Measurements from ENCODE around the gene MICU2. TPM values are rescaled to one million over a fixed set of nuclear protein-coding genes. Genes with fewer than 3 reads are reported as not detected.
A peak's percentile ranks its signal among the peaks of the same experiment; 100 is the strongest.

Gene MICU2
- total RNA-seq, 1 donor from 2014 or later, result 104 TPM

DNA sequence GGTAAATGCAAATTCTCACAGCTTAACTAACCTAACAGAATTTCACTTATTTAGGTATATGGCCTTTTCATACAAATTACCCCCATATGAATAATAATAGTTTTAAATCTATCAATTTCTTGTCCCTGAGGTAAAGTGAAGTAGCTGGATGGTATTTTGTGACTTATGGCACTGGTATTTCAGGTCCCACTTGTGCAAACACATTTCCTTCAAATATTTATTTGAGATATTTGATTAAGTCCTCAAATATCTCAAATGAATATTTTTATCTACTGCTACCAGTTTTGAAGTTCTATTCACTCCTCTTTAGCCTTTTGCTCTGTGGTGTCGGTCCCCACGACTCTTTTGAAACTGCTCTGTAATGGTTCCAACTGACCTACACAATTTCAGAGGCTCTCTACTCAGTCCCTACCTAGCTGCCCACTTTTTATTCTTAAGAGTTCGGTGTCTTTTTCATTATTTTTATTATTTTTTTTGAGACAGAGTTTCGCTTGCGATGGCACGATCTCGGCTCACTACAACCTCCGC is 85.3 kb downstream of the MICU2 start:
- H3K36me3 ChIP-seq (ENCODE audit: control insufficient read depth, insufficient read depth, low read length), result no peaks in the 10 kb centered on the region

DNA sequence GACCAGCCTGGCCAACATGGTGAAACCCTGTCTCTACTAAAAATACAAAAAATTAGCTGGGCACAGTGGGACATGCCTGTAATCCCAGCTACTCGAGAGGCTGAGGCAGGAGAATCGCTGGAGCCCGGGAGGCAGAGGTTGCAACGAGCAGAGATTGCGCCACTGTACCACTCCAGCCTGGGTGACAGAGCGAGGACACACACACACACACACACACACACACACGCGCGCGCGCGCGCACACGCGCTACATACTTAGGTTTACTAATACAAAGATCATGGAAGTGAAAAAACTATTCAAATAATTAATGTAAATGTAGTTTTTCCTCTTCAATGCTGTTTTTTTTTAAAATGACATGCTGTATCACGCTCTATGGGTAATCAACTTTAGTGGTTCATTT is 86.4 kb downstream of the MICU2 start:
- no peaks in the 10 kb centered on the region for H3K36me3 ChIP-seq (ENCODE audit: control insufficient read depth, insufficient read depth, low read length)
- TF ChIP-seq, protein P1, sequence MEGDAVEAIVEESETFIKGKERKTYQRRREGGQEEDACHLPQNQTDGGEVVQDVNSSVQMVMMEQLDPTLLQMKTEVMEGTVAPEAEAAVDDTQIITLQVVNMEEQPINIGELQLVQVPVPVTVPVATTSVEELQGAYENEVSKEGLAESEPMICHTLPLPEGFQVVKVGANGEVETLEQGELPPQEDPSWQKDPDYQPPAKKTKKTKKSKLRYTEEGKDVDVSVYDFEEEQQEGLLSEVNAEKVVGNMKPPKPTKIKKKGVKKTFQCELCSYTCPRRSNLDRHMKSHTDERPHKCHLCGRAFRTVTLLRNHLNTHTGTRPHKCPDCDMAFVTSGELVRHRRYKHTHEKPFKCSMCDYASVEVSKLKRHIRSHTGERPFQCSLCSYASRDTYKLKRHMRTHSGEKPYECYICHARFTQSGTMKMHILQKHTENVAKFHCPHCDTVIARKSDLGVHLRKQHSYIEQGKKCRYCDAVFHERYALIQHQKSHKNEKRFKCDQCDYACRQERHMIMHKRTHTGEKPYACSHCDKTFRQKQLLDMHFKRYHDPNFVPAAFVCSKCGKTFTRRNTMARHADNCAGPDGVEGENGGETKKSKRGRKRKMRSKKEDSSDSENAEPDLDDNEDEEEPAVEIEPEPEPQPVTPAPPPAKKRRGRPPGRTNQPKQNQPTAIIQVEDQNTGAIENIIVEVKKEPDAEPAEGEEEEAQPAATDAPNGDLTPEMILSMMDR (IDR thresholded peaks at IDR 0.05; ENCODE audit: insufficient read depth, low read length, poor library complexity, severe bottlenecking), result no peak
- H3K4me3 ChIP-seq (ENCODE audit: low read depth, low read length), result no peak overlapping the region
- DNase-seq (ENCODE audit: low read depth), result no peak
- no peaks in the 10 kb centered on the region for H3K27me3 ChIP-seq (ENCODE audit: control insufficient read depth, insufficient read depth, low read length)

More for the DNA sequence above, 85.3 kb downstream of the MICU2 start:
- Histone ChIP-seq H3K27me3 (ENCODE audit: control insufficient read depth, insufficient read depth, low read length) (no peaks in the 10 kb centered on the region), H3K4me3 (ENCODE audit: low read depth, low read length) (no peak overlapping the region)
- DNase-seq (ENCODE audit: low read depth), result no peak
- TF ChIP-seq, protein P1 (IDR thresholded peaks at IDR 0.05; ENCODE audit: insufficient read depth, low read length, poor library complexity, severe bottlenecking), result no peak

DNA sequence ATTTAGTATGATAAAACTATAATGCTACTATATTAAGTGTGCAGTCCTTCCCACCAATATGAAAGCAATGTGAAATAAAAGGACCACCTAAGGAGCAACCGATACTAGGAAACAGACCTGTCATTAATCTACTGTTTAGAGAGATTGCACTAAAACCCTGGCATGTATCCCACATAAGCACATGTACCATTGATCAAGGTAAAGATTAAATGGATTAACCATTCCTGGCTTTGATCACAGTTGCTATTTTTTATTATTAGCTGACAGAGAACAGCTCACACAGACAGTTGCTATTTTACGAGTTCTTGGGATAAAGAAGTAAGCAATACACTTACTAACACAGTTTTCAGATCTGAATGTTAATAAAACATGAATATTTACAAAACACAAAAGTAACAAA is 87.2 kb downstream of the MICU2 start:
- DNase-seq (ENCODE audit: low read depth), result no peak
- H3K4me3 ChIP-seq (ENCODE audit: low read depth, low read length), result no peak overlapping the region
- no peaks in the 10 kb centered on the region for H3K27me3 ChIP-seq (ENCODE audit: control insufficient read depth, insufficient read depth, low read length)
- TF ChIP-seq, protein P1 (IDR thresholded peaks at IDR 0.05; ENCODE audit: insufficient read depth, low read length, poor library complexity, severe bottlenecking), result no peak
- H3K36me3 ChIP-seq (ENCODE audit: control insufficient read depth, insufficient read depth, low read length), result no peaks in the 10 kb centered on the region

DNA sequence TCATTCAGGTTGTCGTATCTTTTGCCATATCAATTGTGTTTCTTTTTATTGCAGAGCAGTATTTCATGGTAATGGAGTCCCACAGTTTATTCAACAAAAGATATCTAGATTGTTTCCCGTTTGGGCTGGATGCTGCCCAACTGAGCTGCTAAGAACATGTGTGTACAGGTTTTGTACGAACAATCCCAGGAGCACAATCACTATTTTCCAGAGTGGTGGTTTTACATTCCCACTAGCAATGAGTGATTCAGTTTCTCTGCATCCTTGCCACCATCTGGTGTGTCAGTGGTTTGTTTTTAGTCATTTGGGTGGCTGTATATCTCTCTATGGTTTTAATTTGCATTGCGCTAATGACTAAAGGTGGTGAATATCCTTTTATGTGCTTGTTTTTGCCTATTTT is 92.1 kb downstream of the MICU2 start:
- Histone ChIP-seq H3K27me3 (ENCODE audit: control insufficient read depth, insufficient read depth, low read length) (no peaks in the 10 kb centered on the region), H3K4me3 (ENCODE audit: low read depth, low read length) (no peak overlapping the region), H3K36me3 (ENCODE audit: control insufficient read depth, insufficient read depth, low read length) (no peaks in the 10 kb centered on the region)
- DNase-seq (ENCODE audit: low read depth), result no peak
- TF ChIP-seq, protein P1 (IDR thresholded peaks at IDR 0.05; ENCODE audit: insufficient read depth, low read length, poor library complexity, severe bottlenecking), result no peak

DNA sequence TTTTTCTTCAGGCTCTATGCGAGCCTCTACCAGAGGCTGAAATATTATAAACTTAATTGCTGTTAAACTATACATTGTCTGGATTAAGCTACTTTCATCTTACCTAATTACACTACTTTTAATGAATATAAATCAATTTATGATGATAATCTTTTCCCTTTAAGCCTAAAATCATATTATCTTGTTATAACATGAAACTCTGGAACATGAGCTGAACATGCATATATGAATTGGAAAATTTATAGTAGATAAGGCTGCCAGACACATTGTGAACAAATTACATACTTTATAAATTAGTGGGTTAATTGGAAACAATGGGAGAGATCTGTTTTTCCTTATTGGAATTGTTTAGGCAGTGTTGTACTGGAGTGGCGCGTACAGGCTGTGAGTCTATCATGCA is 99.6 kb downstream of the MICU2 start:
- TF ChIP-seq, protein P1 (IDR thresholded peaks at IDR 0.05; ENCODE audit: insufficient read depth, low read length, poor library complexity, severe bottlenecking), result no peak
- DNase-seq (ENCODE audit: low read depth), result no peak

DNA sequence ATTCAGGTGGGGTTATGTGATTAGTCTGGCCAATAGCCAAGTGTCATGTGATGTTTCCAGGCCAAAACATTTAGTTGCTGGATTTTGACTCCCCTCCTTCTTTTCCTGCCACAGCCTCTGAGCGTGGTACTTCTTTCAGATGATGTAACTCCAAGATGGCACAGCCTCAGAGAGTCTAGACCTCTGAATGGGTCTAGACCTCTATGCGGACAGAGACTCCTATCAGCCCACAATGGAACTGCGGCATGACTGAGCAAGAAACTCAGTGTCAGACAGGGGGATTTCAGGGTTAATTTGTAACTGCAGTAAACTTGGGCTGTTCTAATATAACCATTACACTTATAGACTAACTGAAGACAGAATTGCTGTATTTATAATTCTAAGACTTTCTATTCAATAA is 102.3 kb downstream of the MICU2 start:
- H3K36me3 ChIP-seq (ENCODE audit: control insufficient read depth, insufficient read depth, low read length), result no peaks in the 10 kb centered on the region
- no peaks in the 10 kb centered on the region for H3K27me3 ChIP-seq (ENCODE audit: control insufficient read depth, insufficient read depth, low read length)
- TF ChIP-seq, protein P1 (IDR thresholded peaks at IDR 0.05; ENCODE audit: insufficient read depth, low read length, poor library complexity, severe bottlenecking), result peak; percentile 13
- no peak for DNase-seq (ENCODE audit: low read depth)
- H3K4me3 ChIP-seq (ENCODE audit: low read depth, low read length), result no peak overlapping the region

More for the DNA sequence above, 99.6 kb downstream of the MICU2 start:
- H3K27me3 ChIP-seq (ENCODE audit: control insufficient read depth, insufficient read depth, low read length), result no peaks in the 10 kb centered on the region
- no peak overlapping the region for H3K4me3 ChIP-seq (ENCODE audit: low read depth, low read length)
- H3K36me3 ChIP-seq (ENCODE audit: control insufficient read depth, insufficient read depth, low read length), result no peaks in the 10 kb centered on the region

Data from kidney epithelial cell (primary cell).